VCaP (cell line): ENCODE measurements around the gene SIGLEC8.

Experiments used
- H3K27ac ChIP-seq: fragments of 450-650 bp; 2 replicates; pipeline ENCODE4 v1.5.1; 2017
- TF ChIP-seq, protein P1 (sequence below): fragments of 450-650 bp; conservative IDR thresholded peaks from 2 replicates; pipeline ENCODE4 v1.5.1; 2017; ENCODE audit warnings: mild to moderate bottlenecking, moderate library complexity

Gene SIGLEC8

DNA sequence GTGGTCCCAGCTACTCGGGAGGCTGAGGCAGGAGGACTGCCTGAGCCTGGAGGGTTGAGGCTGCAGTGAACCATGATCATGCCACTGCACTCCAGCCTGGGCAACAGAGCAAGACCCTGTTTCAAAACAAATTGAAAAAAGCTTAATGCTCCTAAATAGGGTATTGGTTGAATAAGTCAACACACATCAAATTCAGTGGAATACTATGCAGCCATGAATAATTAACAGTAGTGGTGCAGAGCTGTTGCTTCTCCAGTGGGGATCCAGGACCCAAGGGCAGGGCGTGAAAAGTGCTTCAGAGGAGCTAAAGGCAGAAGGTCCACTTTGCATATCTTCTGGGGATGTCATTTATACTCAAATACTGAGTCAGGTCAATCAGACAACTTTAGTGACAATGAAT, 18.2 kb downstream of the SIGLEC8 start:
- TF ChIP-seq, protein P1, sequence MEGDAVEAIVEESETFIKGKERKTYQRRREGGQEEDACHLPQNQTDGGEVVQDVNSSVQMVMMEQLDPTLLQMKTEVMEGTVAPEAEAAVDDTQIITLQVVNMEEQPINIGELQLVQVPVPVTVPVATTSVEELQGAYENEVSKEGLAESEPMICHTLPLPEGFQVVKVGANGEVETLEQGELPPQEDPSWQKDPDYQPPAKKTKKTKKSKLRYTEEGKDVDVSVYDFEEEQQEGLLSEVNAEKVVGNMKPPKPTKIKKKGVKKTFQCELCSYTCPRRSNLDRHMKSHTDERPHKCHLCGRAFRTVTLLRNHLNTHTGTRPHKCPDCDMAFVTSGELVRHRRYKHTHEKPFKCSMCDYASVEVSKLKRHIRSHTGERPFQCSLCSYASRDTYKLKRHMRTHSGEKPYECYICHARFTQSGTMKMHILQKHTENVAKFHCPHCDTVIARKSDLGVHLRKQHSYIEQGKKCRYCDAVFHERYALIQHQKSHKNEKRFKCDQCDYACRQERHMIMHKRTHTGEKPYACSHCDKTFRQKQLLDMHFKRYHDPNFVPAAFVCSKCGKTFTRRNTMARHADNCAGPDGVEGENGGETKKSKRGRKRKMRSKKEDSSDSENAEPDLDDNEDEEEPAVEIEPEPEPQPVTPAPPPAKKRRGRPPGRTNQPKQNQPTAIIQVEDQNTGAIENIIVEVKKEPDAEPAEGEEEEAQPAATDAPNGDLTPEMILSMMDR: no peak
- H3K27ac ChIP-seq: no peak overlapping the region

DNA sequence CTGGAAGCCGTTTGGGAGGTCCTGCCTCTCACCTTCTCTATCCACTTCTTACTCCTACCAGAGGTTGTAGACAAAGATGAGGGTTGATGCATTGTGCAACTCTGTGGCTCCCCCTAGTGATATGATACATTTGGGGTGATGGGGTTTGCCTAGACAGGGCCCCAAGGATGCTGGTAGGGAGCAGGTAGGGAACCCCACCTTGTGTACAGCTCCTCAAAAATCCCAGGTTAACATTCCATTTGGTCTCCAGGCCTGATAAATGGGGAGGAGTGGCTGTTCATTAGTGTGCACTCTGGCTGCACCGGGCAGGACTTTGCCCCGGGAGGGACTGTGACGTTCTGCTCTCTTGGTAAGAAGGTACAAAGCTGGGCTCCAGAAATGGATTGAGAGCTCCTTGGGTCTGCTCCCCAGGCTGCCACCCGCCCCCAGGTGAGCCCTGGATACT, 19.2 kb downstream of the SIGLEC8 start:
- H3K27ac ChIP-seq: no peak overlapping the region
- TF ChIP-seq, protein P1: no peak; the same call in 1 of the 2 replicates

DNA sequence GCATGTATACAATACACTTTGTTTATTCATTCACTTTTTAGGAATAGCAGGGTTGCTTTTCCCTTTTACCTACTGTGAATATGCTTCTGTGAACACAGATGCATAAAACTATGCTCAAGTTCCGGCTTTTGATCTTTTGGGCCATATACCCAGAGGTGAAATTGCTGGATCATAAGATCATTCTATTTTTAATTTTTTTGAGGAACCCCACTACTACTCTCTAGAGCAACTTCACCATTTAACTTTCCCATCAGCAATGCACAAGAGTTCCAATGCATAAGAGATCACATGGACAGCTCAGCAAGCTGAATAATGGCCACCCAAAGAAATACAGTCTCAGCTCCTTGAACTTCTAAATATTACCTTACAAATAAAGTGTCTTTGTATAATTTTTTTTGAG, 23.8 kb downstream of the SIGLEC8 start:
- H3K27ac ChIP-seq: no peak overlapping the region
- TF ChIP-seq, protein P1: no peak

DNA sequence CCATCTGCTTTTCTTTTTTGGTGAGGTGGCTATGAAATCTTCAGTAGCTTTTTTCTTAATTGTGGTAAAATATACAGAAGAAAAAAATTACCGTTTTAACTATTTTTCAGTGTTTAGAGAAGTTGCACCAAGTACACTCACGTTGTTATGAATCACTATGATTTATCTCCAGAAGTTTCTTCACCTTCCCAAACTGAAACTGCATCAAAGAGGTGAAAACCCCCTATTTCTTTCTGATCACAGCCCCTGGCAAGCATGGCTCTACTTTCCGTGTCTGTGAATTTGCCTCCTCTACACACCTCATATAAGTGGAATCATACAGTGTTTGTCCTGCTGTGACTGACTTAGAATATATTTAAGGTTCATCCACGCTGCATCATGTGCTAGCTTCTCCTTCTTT, 25.2 kb downstream of the SIGLEC8 start:
- no peak overlapping the region for H3K27ac ChIP-seq
- TF ChIP-seq, protein P1: no peak

DNA sequence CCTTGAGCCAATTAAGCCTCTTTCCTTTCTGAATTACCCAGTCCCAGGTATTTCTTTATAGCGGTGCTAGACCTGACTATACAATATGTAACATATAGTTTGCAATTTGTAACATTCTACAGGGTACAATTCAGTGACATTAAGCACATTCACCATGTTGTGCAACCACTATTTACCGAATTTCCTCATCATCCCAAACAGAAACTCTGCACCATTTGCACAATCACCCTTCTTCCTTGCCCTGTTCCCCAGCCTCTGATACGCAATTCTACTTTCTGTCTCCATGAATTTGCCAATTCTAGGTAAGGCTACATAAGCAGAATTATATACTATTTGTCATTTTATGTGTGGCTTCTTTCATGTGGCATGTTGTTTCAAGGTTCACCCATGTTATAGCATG, 27.1 kb downstream of the SIGLEC8 start:
- no peak overlapping the region for H3K27ac ChIP-seq
- TF ChIP-seq, protein P1: no peak

DNA sequence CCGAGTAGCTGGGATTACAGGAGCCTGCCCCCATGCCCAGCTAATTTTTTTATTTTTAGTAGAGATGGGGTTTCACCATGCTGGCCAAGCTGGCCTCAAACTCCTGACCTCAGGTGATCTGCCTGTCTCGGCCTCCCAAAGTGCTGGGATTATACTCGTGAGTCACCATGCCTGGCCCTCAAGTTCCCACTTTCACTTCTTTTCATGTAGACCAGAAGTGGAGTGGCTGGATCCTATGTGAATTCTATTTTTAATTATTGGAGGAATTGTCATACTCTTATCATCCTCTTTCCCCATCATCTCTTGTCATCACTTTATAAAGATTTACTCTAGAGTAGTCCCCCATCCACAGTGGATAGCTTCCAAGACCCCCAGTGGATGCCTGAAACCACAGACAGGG, 28.0 kb downstream of the SIGLEC8 start:
- TF ChIP-seq, protein P1: no peak
- no peak overlapping the region for H3K27ac ChIP-seq

DNA sequence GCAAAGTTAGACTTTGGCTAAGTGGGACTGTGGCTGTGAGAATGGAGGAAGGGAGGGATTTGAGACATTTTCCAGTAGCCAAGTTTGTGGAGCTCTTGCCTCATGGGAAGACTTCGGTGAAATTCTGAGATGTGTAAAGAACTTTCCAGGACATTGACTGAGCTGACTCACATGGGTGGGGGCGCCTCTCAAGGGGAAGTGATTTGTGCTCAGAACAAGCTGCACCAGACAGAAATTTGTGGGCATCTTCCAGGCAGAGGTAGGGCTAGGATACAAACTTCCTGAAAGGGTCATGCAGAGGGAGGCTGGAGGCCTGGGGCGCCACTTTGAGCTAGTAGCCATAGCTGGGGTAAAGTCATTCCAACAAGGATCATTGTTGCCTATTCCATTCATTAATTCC, 31.1 kb downstream of the SIGLEC8 start:
- TF ChIP-seq, protein P1: no peak
- H3K27ac ChIP-seq: no peak overlapping the region

DNA sequence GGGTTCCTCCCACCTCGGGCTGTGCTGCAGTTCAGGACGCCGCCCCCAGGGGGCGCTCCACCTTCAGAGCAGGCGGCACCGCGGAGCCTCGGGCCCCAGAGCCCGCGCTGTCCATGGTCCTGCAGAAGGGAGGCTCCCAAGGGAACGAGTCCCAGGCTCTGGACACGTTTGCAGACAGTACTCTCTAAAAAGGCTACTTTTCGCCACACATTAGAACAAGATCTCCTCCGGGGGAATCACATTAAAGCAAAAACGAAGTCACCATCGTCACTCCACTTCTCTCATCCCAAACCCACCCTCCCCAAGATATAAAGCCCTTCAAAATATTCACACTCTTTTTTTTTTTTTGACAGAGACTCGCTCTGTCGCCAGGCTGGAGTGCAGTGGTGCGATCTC, 36.2 kb downstream of the SIGLEC8 start:
- TF ChIP-seq, protein P1: peak; percentile 98
- no peak overlapping the region for H3K27ac ChIP-seq
